Ishikawa (cell line): ENCODE data around the gene MBD3.

ENCODE experiments used
- CREB1 ChIP-seq: IDR thresholded peaks from 2 replicates; pipeline ENCODE4 v1.6.1; 2012; ENCODE audit warnings: low read depth
- EP300 ChIP-seq: IDR thresholded peaks from 2 replicates; pipeline ENCODE4 v1.6.1; 2012; ENCODE audit warnings: borderline replicate concordance
- MAX ChIP-seq: IDR thresholded peaks from 2 replicates; pipeline ENCODE4 v1.6.1; 2012
- REST ChIP-seq: IDR thresholded peaks from 2 replicates; pipeline ENCODE4 v1.6.1; 2012; ENCODE audit warnings: low read depth, mild to moderate bottlenecking
- TAF1 ChIP-seq: IDR thresholded peaks from 2 replicates; pipeline ENCODE4 v1.6.1; 2012; ENCODE audit warnings: low read depth, mild to moderate bottlenecking
- USF1 ChIP-seq: IDR thresholded peaks from 2 replicates; pipeline ENCODE4 v1.6.1; 2012
- YY1 ChIP-seq: IDR thresholded peaks from 2 replicates; pipeline ENCODE4 v1.6.1; 2012; ENCODE audit warnings: low read depth

DNA sequence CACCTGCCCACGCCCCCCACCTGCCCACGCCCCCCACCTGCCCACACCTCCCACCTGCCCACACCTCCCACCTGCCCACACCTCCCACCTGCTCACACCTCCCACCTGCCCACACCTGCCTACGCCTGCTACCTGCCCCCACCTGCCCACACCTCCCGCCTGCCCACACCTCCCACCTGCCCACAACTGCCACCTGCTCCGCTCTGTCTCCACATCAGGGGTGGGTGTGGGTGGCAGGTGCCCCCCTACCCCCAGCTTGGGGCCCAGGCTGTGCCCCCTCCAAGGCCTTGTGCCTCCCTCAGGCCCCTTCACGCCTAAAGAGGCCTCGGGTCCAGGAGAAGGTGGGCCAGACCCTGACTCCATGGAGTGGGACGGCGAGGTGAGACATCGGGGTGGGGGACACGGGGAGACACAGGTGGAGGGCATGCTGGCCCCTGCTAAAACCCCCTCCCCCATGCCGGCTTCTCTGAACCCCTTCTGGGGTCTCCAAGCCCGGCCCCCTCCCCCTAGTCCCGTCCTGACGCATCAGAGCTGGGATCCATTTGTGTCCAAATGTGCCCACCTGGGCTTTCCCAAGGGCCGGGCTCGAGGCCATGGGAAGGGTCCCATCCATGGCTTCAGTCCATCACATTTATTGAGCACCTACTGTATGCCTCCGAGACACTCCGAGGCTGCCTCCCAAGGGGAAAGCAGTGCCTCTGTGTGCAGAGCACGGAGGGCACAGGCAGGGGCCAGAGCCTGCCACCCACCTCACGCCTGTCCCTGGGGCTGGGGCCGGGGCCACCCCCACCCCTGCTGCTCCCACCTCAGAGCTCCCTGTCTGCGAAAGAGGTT lies 63.9 kb downstream of the MBD3 start:
- no peak for TF ChIP-seq REST
- no peak for TF ChIP-seq MAX
- no peak for TF ChIP-seq CREB1
- TF ChIP-seq USF1 = no peak
- TF ChIP-seq EP300 = no peak
- no peak for TF ChIP-seq YY1
- no peak for TF ChIP-seq TAF1
